HepG2 (cell line): ENCODE results near the gene C2orf15. TPM values are rescaled to one million over a fixed set of nuclear protein-coding genes. Genes with fewer than 3 reads are reported as not detected.

ENCODE experiments used
- HNF4G ChIP-seq, 2 experiments: sonication (generic) in 1 of 2; formaldehyde crosslinking in 1 of 2; IDR thresholded peaks; 2 replicates each; pipeline versions ENCODE4 v1.4.0 to v1.6.1; 2011 to 2020; ENCODE audit warnings: borderline replicate concordance in 2 of 2, low read depth in 2 of 2, mild to moderate bottlenecking in 2 of 2, low read length in 1 of 2, missing genetic modification reagents in 1 of 2, moderate library complexity in 1 of 2
- ZNF224 ChIP-seq: sonication (generic); formaldehyde crosslinking; IDR thresholded peaks from 2 replicates; pipeline ENCODE4 v1.5.0; 2020; ENCODE audit warnings: mild to moderate bottlenecking, missing genetic modification reagents
- ZNF781 ChIP-seq: sonication (generic); formaldehyde crosslinking; IDR thresholded peaks from 2 replicates; pipeline ENCODE4 v1.5.1; 2020; ENCODE audit warnings: borderline replicate concordance, mild to moderate bottlenecking, missing genetic modification reagents; ENCODE audit errors: not compliant biosample characterization
- polyA plus RNA-seq, 8 experiments: library from polyadenylated mRNA; depleted of rRNA in 3 of 8; stranded (reverse) in 7 of 8; unstranded in 1 of 8; fragments of >200 nt; fragmentation: Illumina TruSeq in 4 of 8; extraction: Trizol in 4 of 8; gene quantifications; 2 replicates each; pipeline versions ENCODE4 v1.2.1 to v1.2.3, GENCODE V29; 2011 to 2016; ENCODE audit warnings: low read depth in 4 of 8, missing spikeins in 1 of 8, mixed read lengths in 1 of 8; ENCODE audit not compliant: insufficient read depth in 1 of 8
- total RNA-seq, 5 experiments: library from RNA; depleted of rRNA; stranded (reverse); fragments of >200 nt; fragmentation: Illumina TruSeq; extraction: Trizol; gene quantifications; 2 replicates each; pipeline ENCODE4 v1.2.3, GENCODE V29; 2016; ENCODE audit warnings: low read depth in 1 of 5
- TF ChIP-seq, protein P1 (sequence below): conservative IDR thresholded peaks from 2 replicates; pipeline ENCODE4 v1.6.1; 2018; ENCODE audit warnings: missing genetic modification reagents
- TF ChIP-seq, protein P2 (sequence below), 2 experiments: sonication (generic) in 1 of 2; formaldehyde crosslinking in 1 of 2; IDR thresholded peaks; 2 replicates each; pipeline versions ENCODE4 v1.6.1 to v1.9.0; 2014 to 2022; ENCODE audit warnings: antibody characterized with exemption in 1 of 2, borderline replicate concordance in 1 of 2, inconsistent platforms in 1 of 2, low read depth in 1 of 2, missing genetic modification reagents in 1 of 2
- TF ChIP-seq, protein P3 (sequence below): sonication (generic); formaldehyde crosslinking; IDR thresholded peaks from 2 replicates; pipeline ENCODE4 v1.4.0; 2020; ENCODE audit warnings: missing genetic modification reagents, borderline replicate concordance
- TF ChIP-seq, protein P4 (sequence below): sonication (generic); formaldehyde crosslinking; IDR thresholded peaks from 2 replicates; pipeline ENCODE4 v1.5.0; 2020; ENCODE audit warnings: mild to moderate bottlenecking, missing genetic modification reagents, borderline replicate concordance

C2orf15 gene
- total and polyA plus RNA-seq, 2 of the 13 experiments (the other 11 are each of a cell fraction or from before 2014, with no cell fraction given) = 5.5 to 8.3 TPM

DNA sequence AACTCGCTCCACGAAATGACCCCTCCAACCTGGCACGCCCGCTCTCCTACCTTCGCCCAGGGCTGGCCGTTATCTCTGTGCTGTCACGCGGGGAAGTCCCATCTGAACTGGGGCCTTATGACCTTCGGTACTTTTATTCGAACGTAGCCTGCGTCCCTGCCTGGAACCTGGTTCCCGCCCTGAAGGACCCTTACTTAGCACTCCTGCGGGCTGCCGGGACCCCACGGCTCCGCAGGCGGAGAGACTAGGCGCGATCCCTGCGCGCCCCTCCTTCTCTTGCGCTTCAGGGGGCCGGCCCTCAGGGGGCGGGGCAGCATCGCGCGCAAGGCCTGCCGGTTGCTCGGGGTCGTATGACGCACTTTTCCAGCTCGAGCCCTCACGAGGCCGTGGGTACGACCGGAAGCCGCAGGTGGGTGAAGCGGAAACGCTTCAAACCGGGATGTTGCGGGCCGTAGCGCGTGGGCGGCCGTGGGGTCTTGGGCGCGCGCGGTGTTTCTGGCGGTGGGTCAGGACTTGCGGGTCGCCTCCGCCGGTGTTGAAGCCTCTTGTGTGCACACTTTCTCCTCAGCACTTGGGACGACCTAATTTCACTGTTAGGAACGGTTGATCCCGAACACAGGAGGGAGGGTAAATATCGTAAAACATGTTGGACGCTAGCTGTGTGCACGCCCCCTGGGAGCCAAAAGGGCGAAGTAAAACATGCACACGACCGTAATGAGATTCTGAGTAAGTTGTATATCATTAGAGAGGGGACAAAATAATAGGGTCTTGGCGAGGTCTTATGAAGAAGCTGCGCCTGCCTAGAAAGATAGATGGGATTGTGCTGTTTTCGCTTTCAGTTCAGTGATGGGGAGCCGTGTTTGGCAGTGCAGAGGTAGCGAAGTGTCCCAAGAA lies 13.4 kb downstream of the C2orf15 start, which contains the start of the genes LIPT1 and TSGA10 (continued):
- no peak for TF ChIP-seq HNF4G (IDR thresholded peaks at IDR 0.05; ENCODE audit: borderline replicate concordance, low read depth, low read length)
- TF ChIP-seq HNF4G (CRISPR knock-in tag; IDR thresholded peaks at IDR 0.05; ENCODE audit: borderline replicate concordance, low read depth) = peak; percentile 79
- TF ChIP-seq, protein P1, sequence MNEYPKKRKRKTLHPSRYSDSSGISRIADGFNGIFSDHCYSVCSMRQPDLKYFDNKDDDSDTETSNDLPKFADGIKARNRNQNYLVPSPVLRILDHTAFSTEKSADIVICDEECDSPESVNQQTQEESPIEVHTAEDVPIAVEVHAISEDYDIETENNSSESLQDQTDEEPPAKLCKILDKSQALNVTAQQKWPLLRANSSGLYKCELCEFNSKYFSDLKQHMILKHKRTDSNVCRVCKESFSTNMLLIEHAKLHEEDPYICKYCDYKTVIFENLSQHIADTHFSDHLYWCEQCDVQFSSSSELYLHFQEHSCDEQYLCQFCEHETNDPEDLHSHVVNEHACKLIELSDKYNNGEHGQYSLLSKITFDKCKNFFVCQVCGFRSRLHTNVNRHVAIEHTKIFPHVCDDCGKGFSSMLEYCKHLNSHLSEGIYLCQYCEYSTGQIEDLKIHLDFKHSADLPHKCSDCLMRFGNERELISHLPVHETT = peak; percentile 98
- peak; percentile 100 for TF ChIP-seq ZNF224 (CRISPR knock-in tag)
- TF ChIP-seq, protein P2, sequence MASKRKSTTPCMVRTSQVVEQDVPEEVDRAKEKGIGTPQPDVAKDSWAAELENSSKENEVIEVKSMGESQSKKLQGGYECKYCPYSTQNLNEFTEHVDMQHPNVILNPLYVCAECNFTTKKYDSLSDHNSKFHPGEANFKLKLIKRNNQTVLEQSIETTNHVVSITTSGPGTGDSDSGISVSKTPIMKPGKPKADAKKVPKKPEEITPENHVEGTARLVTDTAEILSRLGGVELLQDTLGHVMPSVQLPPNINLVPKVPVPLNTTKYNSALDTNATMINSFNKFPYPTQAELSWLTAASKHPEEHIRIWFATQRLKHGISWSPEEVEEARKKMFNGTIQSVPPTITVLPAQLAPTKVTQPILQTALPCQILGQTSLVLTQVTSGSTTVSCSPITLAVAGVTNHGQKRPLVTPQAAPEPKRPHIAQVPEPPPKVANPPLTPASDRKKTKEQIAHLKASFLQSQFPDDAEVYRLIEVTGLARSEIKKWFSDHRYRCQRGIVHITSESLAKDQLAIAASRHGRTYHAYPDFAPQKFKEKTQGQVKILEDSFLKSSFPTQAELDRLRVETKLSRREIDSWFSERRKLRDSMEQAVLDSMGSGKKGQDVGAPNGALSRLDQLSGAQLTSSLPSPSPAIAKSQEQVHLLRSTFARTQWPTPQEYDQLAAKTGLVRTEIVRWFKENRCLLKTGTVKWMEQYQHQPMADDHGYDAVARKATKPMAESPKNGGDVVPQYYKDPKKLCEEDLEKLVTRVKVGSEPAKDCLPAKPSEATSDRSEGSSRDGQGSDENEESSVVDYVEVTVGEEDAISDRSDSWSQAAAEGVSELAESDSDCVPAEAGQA (IDR thresholded peaks at IDR 0.05; ENCODE audit: low read depth) = peak; percentile 92
- TF ChIP-seq, protein P2 (CRISPR knock-in tag; IDR thresholded peaks at IDR 0.05; ENCODE audit: borderline replicate concordance) = peak; percentile 84; the same call in 1 of the 2 replicates
- TF ChIP-seq, protein P3, sequence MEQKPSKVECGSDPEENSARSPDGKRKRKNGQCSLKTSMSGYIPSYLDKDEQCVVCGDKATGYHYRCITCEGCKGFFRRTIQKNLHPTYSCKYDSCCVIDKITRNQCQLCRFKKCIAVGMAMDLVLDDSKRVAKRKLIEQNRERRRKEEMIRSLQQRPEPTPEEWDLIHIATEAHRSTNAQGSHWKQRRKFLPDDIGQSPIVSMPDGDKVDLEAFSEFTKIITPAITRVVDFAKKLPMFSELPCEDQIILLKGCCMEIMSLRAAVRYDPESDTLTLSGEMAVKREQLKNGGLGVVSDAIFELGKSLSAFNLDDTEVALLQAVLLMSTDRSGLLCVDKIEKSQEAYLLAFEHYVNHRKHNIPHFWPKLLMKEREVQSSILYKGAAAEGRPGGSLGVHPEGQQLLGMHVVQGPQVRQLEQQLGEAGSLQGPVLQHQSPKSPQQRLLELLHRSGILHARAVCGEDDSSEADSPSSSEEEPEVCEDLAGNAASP (CRISPR knock-in tag) = peak; percentile 82
- peak; percentile 90 for TF ChIP-seq ZNF781 (CRISPR knock-in tag)
- TF ChIP-seq, protein P4, sequence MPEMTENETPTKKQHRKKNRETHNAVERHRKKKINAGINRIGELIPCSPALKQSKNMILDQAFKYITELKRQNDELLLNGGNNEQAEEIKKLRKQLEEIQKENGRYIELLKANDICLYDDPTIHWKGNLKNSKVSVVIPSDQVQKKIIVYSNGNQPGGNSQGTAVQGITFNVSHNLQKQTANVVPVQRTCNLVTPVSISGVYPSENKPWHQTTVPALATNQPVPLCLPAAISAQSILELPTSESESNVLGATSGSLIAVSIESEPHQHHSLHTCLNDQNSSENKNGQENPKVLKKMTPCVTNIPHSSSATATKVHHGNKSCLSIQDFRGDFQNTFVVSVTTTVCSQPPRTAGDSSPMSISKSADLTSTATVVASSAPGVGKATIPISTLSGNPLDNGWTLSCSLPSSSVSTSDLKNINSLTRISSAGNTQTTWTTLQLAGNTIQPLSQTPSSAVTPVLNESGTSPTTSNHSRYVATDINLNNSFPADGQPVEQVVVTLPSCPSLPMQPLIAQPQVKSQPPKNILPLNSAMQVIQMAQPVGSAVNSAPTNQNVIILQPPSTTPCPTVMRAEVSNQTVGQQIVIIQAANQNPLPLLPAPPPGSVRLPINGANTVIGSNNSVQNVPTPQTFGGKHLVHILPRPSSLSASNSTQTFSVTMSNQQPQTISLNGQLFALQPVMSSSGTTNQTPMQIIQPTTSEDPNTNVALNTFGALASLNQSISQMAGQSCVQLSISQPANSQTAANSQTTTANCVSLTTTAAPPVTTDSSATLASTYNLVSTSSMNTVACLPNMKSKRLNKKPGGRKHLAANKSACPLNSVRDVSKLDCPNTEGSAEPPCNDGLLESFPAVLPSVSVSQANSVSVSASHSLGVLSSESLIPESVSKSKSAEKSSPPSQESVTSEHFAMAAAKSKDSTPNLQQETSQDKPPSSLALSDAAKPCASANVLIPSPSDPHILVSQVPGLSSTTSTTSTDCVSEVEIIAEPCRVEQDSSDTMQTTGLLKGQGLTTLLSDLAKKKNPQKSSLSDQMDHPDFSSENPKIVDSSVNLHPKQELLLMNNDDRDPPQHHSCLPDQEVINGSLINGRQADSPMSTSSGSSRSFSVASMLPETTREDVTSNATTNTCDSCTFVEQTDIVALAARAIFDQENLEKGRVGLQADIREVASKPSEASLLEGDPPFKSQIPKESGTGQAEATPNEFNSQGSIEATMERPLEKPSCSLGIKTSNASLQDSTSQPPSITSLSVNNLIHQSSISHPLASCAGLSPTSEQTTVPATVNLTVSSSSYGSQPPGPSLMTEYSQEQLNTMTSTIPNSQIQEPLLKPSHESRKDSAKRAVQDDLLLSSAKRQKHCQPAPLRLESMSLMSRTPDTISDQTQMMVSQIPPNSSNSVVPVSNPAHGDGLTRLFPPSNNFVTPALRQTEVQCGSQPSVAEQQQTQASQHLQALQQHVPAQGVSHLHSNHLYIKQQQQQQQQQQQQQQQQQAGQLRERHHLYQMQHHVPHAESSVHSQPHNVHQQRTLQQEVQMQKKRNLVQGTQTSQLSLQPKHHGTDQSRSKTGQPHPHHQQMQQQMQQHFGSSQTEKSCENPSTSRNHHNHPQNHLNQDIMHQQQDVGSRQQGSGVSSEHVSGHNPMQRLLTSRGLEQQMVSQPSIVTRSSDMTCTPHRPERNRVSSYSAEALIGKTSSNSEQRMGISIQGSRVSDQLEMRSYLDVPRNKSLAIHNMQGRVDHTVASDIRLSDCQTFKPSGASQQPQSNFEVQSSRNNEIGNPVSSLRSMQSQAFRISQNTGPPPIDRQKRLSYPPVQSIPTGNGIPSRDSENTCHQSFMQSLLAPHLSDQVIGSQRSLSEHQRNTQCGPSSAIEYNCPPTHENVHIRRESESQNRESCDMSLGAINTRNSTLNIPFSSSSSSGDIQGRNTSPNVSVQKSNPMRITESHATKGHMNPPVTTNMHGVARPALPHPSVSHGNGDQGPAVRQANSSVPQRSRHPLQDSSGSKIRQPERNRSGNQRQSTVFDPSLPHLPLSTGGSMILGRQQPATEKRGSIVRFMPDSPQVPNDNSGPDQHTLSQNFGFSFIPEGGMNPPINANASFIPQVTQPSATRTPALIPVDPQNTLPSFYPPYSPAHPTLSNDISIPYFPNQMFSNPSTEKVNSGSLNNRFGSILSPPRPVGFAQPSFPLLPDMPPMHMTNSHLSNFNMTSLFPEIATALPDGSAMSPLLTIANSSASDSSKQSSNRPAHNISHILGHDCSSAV (CRISPR knock-in tag) = peak; percentile 96; the same call in 1 of the 2 replicates
